A549 (cell line): ENCODE results near the gene OR11H7.

ENCODE experiments used
- CEBPB ChIP-seq, 2 experiments: fragments of >200 bp in 1 of 2; sonication (Bioruptor Twin) in 1 of 2; formaldehyde crosslinking in 1 of 2; IDR thresholded peaks; 2 replicates each; pipeline ENCODE4 v1.6.1; 2012 to 2016
- CTCF ChIP-seq: fragments of >200 bp; sonication (Bioruptor Twin); formaldehyde crosslinking; IDR thresholded peaks from 3 replicates; pipeline ENCODE4 v1.5.1; 2016
- EP300 ChIP-seq, 2 experiments: fragments of >200 bp; sonication (Bioruptor Twin); formaldehyde crosslinking; IDR thresholded peaks; 2 replicates in 1 of 2; 3 replicates in 1 of 2; pipeline ENCODE4 v1.6.1; 2016 to 2017
- MAX ChIP-seq: IDR thresholded peaks from 2 replicates; pipeline ENCODE4 v1.6.1; 2012
- NPAS2 ChIP-seq: fragments of 250-450 bp; sonication (Bioruptor Pico); IDR thresholded peaks from 2 replicates; pipeline ENCODE4 v1.8.0; 2022; ENCODE audit warnings: mild to moderate bottlenecking, moderate library complexity, borderline replicate concordance
- RFX5 ChIP-seq: fragments of 450-650 bp; IDR thresholded peaks from 2 replicates; pipeline ENCODE4 v1.7.1; 2014; ENCODE audit warnings: antibody characterized with exemption, mild to moderate bottlenecking, moderate library complexity

DNA sequence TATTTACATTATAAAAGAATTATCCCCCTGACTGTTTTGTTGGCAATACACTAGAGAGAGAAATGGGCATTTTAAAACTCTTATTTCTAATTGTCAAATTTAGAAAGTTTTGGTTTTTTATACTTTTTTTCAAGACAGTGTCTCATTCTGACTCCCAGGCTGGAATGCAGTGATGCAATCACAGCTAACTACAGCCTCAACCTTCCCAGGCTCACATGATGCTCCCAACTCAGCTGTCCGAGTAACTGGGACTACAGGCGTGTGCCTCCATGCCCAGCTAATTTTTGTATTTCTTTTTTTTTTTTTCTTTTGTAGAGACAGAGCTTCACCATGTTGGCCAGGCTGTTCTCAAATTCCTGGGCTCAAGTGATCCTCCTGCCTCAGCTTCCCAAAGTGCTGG, 13.6 kb upstream of the OR11H7 start:
- TF ChIP-seq NPAS2 (CRISPR knock-in tag) (no peak), CTCF (no peak), EP300 (IDR thresholded peaks at IDR 0.05) (no peak), RFX5 (no peak), CEBPB (IDR thresholded peaks at IDR 0.05) (0 out of 4 replicates have a peak, but pooled peaks of 1 of the 2 experiments have one; percentile 12), MAX (no peak)
